ENCODE data around the gene ABHD12.
"Not testable (repeated sequence)": the region's sequence is repeated elsewhere in the genome, so short reads cannot be mapped to it uniquely, and the experiment has no call there.

Gene ABHD12

DNA sequence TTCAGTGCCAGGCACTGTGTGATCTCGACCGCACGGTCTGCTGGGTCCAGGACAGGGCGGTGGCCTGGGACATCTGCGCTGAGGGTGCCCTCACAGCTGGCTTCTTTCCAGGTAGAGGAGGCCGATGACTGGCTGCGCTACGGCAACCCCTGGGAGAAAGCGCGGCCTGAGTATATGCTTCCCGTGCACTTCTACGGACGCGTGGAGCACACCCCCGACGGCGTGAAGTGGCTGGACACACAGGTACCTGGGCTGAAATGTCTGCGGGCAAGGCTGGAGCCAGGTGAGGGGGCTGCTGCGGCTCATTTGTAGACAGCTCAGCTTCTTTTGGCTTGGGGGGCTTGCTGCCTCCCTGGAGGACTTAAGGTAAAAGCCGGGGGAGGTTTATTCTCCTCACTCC is 116.2 kb downstream of the ABHD12 start:
- H3K36me3 ChIP-seq (ENCODE audit: insufficient read depth, low read length): peaks cover 33% of the 10 kb centered on the region; the same call in 1 of the 2 replicates
- no peaks in the 10 kb centered on the region for H3K27me3 ChIP-seq (ENCODE audit: insufficient read depth, low read length)
- no peak overlapping the region for H3K27ac ChIP-seq (ENCODE audit: low read depth, low read length)
- H2AFZ ChIP-seq (ENCODE audit: low read length, unreplicated experiment): no peak overlapping the region
- no peak overlapping the region for H3K4me3 ChIP-seq (ENCODE audit: low read depth, low read length)
- H3K4me1 ChIP-seq (ENCODE audit: control insufficient read depth, insufficient read depth, low read length, unreplicated experiment): no peaks in the 10 kb centered on the region
- H3K79me2 ChIP-seq (ENCODE audit: control insufficient read depth, insufficient read depth, low read length, unreplicated experiment): peaks cover 5% of the 10 kb centered on the region

DNA sequence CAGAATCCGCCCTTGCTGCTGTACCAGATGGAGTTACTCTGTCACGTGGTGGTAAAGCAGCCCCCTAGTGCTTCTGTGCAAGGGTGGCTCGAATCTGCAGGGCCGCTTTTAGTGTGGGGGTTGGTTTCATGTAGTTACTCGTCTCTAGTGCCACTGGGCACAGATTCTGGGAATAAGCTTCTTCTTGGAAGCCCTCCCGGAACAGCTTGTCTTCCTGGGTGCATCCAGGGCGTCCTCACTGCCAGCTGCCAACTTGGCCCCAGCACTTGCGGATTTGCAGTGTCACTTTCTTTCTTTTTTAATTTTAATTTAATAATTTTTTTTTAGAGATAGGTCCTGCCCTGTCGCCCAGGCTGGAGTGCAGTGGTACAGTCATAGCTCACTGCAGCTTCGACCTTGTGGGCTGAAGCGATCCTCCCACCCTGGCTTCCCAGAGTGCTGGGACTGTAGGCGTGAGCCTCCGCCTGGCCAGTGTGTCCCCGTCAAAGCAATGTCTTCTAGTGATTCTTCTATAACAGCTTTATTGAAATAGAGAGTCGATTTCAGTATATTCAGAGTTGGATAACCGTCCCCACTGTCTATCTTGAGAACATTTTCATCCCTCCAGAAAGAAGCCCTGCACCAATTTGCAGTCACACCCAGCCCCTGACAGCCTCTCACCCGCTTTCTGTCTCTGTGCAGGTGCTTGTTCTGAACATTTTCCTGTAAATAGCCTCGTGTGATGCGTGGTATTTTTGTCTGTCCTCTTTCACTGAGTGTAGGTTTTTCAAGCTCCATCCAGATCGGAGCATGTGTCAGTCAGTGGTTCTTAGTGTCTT is 116.9 kb downstream of the ABHD12 start:
- no peaks in the 10 kb centered on the region for H3K4me1 ChIP-seq (ENCODE audit: control insufficient read depth, insufficient read depth, low read length, unreplicated experiment)
- H3K4me3 ChIP-seq (ENCODE audit: low read depth, low read length): no peak overlapping the region
- H3K36me3 ChIP-seq (ENCODE audit: insufficient read depth, low read length): peaks cover 33% of the 10 kb centered on the region; the same call in 1 of the 2 replicates
- H2AFZ ChIP-seq (ENCODE audit: low read length, unreplicated experiment): no peak overlapping the region
- no peaks in the 10 kb centered on the region for H3K27me3 ChIP-seq (ENCODE audit: insufficient read depth, low read length)
- peaks cover 5% of the 10 kb centered on the region for H3K79me2 ChIP-seq (ENCODE audit: control insufficient read depth, insufficient read depth, low read length, unreplicated experiment)
- H3K27ac ChIP-seq (ENCODE audit: low read depth, low read length): no peak overlapping the region

DNA sequence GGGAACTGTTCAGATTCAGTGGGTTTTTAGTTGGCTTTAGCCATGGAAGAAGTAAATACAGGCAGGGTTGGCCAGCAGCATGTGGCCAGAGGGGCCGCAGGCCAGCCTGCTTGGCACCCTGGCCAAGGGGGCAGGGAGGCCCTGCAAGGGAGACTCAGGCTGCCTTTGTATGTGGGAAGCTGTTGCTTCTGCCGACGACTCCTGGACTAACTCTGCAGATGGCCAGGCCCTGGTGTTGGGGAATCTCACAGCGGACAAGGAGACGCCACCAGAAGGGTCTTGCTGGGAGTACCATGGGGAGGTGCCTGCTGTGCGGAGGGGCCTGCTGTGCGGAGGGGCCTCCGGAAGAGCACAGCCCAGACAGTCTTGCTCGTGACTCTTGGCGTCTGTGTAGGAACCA is 117.6 kb downstream of the ABHD12 start:
- Histone ChIP-seq H3K4me1 (ENCODE audit: control insufficient read depth, insufficient read depth, low read length, unreplicated experiment) (no peaks in the 10 kb centered on the region), H3K27me3 (ENCODE audit: insufficient read depth, low read length) (no peaks in the 10 kb centered on the region), H3K79me2 (ENCODE audit: control insufficient read depth, insufficient read depth, low read length, unreplicated experiment) (peaks cover 5% of the 10 kb centered on the region), H2AFZ (ENCODE audit: low read length, unreplicated experiment) (no peak overlapping the region), H3K4me3 (ENCODE audit: low read depth, low read length) (no peak overlapping the region), H3K27ac (ENCODE audit: low read depth, low read length) (no peak overlapping the region), H3K36me3 (ENCODE audit: insufficient read depth, low read length) (peaks cover 33% of the 10 kb centered on the region; the same call in 1 of the 2 replicates)

DNA sequence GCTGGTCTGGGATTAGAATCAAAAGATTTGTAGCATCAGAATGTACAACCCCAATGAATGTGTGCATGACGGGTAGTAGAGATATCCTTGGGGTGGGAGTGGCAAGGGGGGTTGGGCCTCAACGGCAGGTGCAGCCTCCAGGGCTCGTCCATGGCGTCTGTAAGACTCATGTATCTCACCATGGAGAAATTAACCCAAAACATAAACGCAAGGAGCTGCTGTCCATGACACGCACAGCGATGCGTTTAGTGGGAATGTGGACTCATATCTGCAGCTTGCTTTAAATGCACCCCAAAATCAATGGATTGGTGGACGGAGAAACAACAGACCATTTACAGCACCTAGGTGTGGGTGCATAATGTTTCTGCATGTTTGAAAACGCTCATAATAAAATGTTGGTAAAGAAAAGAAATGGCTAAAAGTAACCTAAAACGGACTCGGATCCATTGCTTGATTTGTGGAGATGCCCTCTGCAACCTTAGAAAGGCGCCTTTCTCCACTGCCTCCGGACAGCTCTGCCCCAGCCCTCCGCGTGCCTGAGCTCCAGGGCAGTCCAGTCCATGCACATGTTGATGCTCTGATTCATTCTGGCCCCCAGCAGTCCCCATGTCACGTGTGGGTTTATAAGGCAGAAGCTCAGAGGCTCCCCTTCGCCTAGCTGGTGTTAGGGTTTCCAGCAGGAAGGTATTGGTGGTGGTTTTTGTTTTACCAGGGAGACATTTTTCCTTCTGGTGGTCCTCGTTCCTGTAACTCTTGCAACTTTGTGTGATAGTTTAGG is 118.2 kb downstream of the ABHD12 start:
- H2AFZ ChIP-seq (ENCODE audit: low read length, unreplicated experiment): no peak overlapping the region
- peaks cover 28% of the 10 kb centered on the region; the same call in 1 of the 2 replicates for H3K36me3 ChIP-seq (ENCODE audit: insufficient read depth, low read length)
- H3K79me2 ChIP-seq (ENCODE audit: control insufficient read depth, insufficient read depth, low read length, unreplicated experiment): peaks cover 6% of the 10 kb centered on the region
- H3K4me3 ChIP-seq (ENCODE audit: low read depth, low read length): no peak overlapping the region
- H3K27me3 ChIP-seq (ENCODE audit: insufficient read depth, low read length): no peaks in the 10 kb centered on the region
- no peaks in the 10 kb centered on the region for H3K4me1 ChIP-seq (ENCODE audit: control insufficient read depth, insufficient read depth, low read length, unreplicated experiment)
- no peak overlapping the region for H3K27ac ChIP-seq (ENCODE audit: low read depth, low read length)

DNA sequence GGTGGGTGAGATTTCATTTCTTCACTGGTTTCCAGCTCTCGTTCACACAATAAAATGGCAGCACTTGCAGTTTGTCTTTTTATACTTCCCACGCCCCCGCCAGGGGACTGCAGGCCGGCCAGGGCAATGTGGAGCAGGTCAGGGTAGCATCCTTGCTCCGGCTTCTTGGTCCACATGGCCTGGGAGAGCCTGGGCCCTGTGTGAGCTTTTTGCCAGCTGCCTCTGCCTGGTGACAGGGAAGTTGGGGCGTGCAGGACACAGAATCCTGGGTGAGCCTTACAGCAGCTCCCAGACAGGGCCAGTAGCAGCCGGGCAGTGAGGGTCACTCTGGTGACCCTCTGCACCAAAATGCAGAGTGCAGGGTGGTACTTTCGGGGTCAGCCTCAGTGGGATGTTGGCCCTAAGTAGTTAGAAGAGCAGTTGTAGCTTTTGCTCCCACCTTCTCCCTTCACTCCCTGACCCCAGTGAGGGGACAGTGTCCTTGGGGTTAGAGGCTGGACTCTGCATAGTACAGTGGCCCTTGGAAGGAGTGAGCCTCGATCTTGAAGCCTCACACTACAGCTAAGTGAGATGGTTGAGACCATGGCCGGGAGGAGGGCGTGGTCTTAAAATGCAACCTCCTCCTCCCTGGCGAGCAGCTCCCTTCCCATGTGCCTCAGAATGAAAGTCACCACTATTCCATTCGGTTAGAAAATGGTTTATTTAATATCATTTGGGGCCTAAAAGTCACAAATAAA is 119.0 kb downstream of the ABHD12 start:
- H2AFZ ChIP-seq (ENCODE audit: low read length, unreplicated experiment): no peak overlapping the region
- no peak overlapping the region for H3K4me3 ChIP-seq (ENCODE audit: low read depth, low read length)
- H3K36me3 ChIP-seq (ENCODE audit: insufficient read depth, low read length): peaks cover 23% of the 10 kb centered on the region; the same call in 1 of the 2 replicates
- no peak overlapping the region for H3K27ac ChIP-seq (ENCODE audit: low read depth, low read length)
- H3K27me3 ChIP-seq (ENCODE audit: insufficient read depth, low read length): no peaks in the 10 kb centered on the region
- no peaks in the 10 kb centered on the region for H3K4me1 ChIP-seq (ENCODE audit: control insufficient read depth, insufficient read depth, low read length, unreplicated experiment)
- peaks cover 14% of the 10 kb centered on the region for H3K79me2 ChIP-seq (ENCODE audit: control insufficient read depth, insufficient read depth, low read length, unreplicated experiment)

DNA sequence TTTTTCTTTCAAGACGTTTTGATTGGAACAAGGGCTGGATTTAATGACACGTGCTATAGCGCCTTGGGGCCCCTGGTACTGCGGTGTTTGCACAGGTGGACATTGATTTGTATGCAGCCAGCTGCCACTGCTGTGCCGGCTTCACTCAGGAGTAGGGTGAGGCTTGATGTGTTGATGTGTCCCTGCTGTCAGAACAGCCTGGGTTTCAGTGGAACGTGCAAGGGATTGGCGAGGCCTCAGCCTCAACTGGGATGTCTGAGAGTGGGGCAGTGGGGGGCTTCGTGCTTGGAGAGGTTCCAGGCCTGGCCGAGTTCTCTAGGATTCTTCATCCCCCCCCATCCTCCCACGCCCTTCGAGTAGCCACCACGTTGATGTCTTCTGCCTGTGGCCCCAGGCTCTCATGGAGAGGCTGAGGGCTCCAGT is 119.8 kb downstream of the ABHD12 start:
- Histone ChIP-seq H3K27me3 (ENCODE audit: insufficient read depth, low read length) (no peaks in the 10 kb centered on the region), H3K4me3 (ENCODE audit: low read depth, low read length) (no peak overlapping the region), H3K36me3 (ENCODE audit: insufficient read depth, low read length) (peaks cover 23% of the 10 kb centered on the region; the same call in 1 of the 2 replicates), H3K4me1 (ENCODE audit: control insufficient read depth, insufficient read depth, low read length, unreplicated experiment) (no peaks in the 10 kb centered on the region), H2AFZ (ENCODE audit: low read length, unreplicated experiment) (no peak overlapping the region), H3K27ac (ENCODE audit: low read depth, low read length) (no peak overlapping the region), H3K79me2 (ENCODE audit: control insufficient read depth, insufficient read depth, low read length, unreplicated experiment) (peaks cover 20% of the 10 kb centered on the region)

DNA sequence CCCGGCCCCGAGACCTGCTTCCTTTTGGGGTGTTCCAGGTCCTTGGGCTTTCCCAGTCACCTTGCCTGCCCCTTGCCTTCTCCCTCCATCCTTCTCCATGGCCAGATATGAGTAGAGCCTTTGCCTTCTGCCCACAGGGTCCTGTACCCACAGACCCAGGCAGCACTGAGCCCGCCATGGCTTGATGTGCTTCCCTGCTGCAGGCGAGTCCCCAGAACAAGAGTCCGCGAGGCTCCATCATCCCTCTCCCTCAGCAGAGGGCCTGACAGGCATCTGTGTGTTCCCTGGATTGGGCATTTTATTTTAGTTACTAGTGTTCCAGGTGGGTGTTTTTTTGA is 120.8 kb downstream of the ABHD12 start:
- Histone ChIP-seq H2AFZ (ENCODE audit: low read length, unreplicated experiment) (no peak overlapping the region), H3K27me3 (ENCODE audit: insufficient read depth, low read length) (no peaks in the 10 kb centered on the region), H3K36me3 (ENCODE audit: insufficient read depth, low read length) (peaks cover 23% of the 10 kb centered on the region; the same call in 1 of the 2 replicates), H3K79me2 (ENCODE audit: control insufficient read depth, insufficient read depth, low read length, unreplicated experiment) (peaks cover 23% of the 10 kb centered on the region), H3K27ac (ENCODE audit: low read depth, low read length) (no peak overlapping the region), H3K4me3 (ENCODE audit: low read depth, low read length) (no peak overlapping the region), H3K4me1 (ENCODE audit: control insufficient read depth, insufficient read depth, low read length, unreplicated experiment) (no peaks in the 10 kb centered on the region)

DNA sequence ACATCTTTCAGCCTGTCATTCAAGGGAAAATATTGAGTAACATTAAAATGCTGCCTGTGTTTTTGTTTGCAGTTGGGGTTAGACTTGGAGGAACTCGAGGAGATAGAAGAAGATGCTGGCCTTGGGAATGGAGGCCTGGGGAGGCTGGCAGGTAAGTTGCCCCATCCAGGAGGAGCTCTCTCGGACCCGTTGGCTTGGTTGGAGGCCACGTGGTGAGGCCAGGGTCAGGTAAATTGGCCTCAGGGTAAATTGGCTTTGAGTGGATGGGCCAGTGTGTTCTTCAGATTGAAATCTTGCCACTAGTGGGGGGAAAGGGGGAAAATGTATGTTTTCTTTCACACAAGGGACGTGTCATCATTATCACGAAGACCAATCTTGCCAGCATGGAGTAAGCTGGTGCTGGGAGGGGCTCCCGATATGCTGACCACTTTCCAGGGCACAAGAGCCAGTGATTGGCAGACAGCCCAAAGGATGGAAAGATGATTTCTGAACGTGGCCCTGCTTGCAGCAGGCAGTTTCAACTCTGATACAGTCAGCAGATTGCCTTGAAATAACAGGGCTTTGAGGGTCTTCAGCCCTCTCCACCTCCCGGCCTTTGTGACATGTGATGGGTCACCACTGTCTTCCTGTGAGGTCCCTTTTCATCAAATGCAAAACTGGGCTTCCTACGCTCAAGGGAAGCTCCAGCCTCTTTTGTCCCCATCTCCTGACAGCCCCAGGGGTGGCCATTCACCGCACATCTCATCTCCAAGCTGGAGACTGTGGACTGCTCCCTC is 121.4 kb downstream of the ABHD12 start:
- H3K4me3 ChIP-seq (ENCODE audit: low read depth, low read length): no peak overlapping the region
- H3K36me3 ChIP-seq (ENCODE audit: insufficient read depth, low read length): peaks cover 18% of the 10 kb centered on the region; the same call in 1 of the 2 replicates
- H3K79me2 ChIP-seq (ENCODE audit: control insufficient read depth, insufficient read depth, low read length, unreplicated experiment): peaks cover 23% of the 10 kb centered on the region
- no peaks in the 10 kb centered on the region for H3K4me1 ChIP-seq (ENCODE audit: control insufficient read depth, insufficient read depth, low read length, unreplicated experiment)
- no peak overlapping the region for H2AFZ ChIP-seq (ENCODE audit: low read length, unreplicated experiment)
- H3K27me3 ChIP-seq (ENCODE audit: insufficient read depth, low read length): no peaks in the 10 kb centered on the region
- H3K27ac ChIP-seq (ENCODE audit: low read depth, low read length): no peak overlapping the region

DNA sequence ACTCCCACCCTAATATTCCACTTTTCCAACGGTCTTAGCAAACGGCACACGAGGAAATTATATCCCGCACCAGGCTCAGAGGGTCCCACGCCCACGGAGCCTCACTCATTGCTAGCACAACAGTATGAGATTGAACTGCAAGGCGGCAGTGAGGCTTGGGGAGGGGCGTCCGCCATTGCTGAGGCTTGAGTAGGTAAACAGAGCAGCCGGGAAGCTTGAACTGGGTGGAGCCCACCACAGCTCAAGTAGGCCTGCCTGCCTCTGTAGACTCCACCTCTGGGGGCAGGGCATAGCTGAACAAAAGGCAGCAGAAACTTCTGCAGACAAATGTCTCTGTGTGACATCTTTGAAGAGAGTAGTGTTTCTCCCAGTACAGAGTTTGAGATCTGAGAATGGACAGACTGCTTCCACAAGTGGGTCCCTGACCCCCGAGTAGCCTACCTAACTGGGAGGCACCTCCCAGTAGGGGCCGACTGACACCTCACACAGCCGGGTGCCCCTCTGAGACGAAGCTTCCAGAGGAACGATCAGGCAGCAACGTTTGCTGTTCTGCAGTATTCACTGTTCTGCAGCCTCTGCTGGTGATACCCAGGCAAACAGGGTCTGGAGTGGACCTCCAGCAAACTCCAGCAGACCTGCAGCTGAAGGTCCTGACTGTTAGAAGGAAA is 129.7 kb downstream of the ABHD12 start:
- not testable (repeated sequence) for H3K27me3 ChIP-seq (ENCODE audit: insufficient read depth, low read length); H3K4me3 ChIP-seq (ENCODE audit: low read depth, low read length); H3K27ac ChIP-seq (ENCODE audit: low read depth, low read length); H2AFZ ChIP-seq (ENCODE audit: low read length, unreplicated experiment); H3K4me1 ChIP-seq (ENCODE audit: control insufficient read depth, insufficient read depth, low read length, unreplicated experiment)
- Histone ChIP-seq H3K36me3 (ENCODE audit: insufficient read depth, low read length) (peaks cover 33% of the 10 kb centered on the region), H3K79me2 (ENCODE audit: control insufficient read depth, insufficient read depth, low read length, unreplicated experiment) (peaks cover 47% of the 10 kb centered on the region)

Measured in ACC112 (cell line).